Stimulated activated CD4-positive, alpha-beta T cell treated with anti-CD3 and anti-CD28 coated beads, TNF-alpha, amount 100 ng/mL, for 1 hour (primary cell): ENCODE data around the gene CCDC85B.
A peak's percentile ranks its signal among the peaks of the same experiment; 100 is the strongest.

Source experiments
- DNase-seq, 3 donors: peaks; one replicate each; pipeline ENCODE4 v3.0.0-alpha.2; 2020; ENCODE audit warnings: low read depth in 3 of 3, low spot score in 1 of 3

The CCDC85B gene

DNA sequence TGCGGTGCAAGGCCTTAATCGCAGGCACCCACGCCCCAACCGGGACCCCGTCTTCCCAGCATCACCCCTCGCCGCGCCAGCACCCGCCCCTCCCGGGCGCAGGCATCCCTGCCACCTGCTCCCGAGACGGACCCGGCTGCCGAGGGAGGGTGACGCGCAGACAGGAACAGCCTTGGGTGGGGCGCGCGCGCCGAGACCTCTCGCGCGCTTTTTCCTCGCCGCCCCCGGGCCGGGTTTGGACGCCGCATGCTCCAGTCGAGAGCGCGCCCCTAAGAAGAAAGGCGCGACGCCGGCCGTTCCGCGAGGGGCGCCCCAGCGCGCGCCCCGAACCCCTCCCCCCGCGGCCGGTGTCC, 33.0 kb upstream of the CCDC85B start:
- peak in 2 of 3 donors; percentile 40 to 46 for DNase-seq

DNA sequence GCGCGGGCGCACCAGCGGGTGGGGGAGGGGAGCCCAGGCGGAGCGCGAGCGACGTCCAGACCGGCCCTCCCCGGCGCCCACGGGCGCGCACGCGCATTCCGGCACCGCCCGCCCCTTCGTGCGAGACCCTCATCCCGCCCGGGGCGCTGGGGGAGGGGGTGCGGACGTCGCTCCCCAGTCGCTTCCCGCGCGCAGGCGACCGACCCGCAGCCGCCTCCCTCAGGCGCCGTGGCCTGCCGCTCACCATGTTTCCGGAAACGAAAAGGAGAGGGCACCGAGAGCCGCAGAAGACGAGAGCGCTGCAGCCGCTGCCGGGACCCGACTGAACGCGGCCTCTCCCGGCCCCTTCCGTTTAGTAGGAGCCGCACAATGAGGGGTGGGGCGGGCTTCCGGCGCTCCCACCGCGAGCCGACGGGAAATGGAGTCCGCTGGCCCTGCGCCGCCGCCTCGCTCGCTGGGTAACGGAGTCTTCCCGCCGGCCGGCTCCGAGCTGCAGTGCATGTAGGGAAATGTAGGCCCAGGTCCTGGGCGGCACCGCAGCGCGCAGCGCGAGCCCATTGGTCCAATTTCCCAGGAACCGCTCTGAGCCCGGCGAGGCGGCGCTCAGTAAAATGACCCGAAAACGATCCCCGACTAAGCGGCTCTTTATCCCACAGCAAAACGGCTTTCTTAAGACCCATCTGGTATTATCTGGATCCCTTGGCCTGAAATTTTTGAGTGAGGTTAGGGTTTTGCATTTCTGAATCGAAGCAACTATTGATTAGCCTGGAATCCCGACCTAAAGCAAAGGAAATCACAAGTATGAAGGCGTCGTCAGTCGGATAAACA, 32.4 kb upstream of the CCDC85B start, which contains the start of gene CFL1:
Gene CFL1, minus strand, starts transcription at position 328 of the 828 bp plus-strand sequence. Its CDS starts 81 bp downstream, at position 247.
- DNase-seq, result peak; percentile 90 to 95 (median 94)

GRCh38 chr11:65858681-65859087, 31.8 kb upstream of the CCDC85B start:
- no peak for DNase-seq

DNA sequence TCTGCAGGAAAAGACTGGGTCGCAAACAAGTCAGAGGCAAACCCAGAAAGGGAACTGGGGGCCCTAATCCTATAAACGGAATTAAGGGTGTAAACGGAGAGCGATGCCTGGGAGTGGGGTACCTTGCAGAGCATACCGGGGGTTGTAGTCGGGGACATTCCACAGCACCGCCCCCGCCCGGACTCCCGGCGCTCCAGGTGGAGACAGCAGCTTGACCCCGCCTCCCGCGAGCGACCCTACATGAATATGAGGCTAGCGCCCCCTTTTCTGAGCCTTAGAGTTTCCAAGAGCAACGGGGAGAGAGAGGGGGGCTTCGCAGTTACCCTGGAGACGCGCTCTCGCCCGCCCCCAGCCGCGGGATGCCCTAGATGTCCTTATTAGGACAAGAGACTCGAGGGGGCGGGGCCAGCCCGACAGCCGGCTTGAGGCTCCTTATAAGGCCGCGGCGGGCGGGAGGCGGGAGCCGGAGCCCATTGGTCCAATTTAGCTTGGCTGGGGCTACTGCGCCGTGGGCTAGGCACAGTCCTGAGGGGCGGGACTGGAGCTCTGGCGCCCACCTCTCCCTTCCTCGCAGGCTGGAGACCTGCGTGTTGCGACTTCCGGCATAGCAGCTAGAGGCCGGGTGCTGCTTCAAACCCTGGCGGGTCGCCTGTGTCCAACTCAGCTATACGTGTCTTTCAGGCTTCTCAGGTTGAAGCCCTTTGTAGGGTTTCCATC, 31.2 kb upstream of the CCDC85B start:
- DNase-seq, result peak; percentile 90 to 93 (median 92)

- DNase-seq, result peak in 1 of 3 donors; percentile 29
Observed at GRCh38 chr11:65859812-65860277, 30.6 kb upstream of the CCDC85B start.

GRCh38 chr11:65860278-65861164, 30.0 kb upstream of the CCDC85B start, which contains the start of gene MUS81:
Gene MUS81 (plus strand): TSS chr11:65860433. CDS start chr11:65860754, 321 bp downstream.
- DNase-seq, result peak; percentile 87 to 97 (median 87)

DNA sequence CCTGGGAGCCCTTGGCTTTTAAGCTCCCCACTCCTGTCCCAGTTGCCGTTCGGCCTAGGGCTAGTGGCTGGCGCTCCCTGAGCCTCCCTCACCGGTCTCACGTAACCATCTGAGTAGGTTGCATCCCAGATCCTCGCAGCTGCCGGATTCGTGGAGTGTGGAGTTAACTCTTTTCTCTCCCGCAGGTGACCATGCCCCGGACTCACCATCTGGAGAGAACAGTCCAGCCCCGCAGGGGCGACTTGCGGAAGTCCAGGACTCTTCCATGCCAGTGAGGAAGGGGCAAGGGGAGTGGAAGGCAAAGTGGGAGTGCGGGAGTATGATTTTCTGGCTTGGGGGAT, 29.3 kb upstream of the CCDC85B start:
- no peak for DNase-seq

DNA sequence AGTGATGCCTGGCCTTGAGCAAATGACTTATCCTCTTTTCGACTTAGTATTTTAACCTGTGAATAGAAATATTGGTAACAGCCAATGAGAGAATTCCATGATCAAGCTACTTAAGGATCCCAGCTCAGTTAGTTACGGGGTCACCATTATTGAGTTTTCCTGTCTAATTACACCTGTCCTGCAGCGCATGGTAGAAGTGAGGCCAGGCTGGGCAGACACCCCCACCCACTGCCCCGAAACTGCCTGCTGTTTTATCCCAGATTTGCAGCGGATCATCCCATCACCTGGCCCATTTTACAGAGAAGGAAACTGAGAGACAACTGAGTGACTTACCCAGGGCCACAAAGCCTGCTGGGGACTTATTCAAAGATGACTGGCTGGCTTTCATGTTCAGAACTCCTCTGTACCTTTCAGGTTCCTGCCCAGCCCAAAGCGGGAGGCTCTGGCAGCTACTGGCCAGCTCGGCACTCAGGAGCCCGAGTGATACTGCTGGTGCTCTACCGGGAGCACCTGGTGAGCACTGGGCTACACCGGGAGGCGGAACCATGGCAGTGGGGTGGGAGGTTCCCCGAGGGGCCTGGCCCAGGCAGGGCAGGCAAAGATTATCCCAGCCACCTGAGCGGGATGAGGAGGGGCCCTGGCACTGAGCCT, 28.8 kb upstream of the CCDC85B start:
- DNase-seq, result no peak

DNA sequence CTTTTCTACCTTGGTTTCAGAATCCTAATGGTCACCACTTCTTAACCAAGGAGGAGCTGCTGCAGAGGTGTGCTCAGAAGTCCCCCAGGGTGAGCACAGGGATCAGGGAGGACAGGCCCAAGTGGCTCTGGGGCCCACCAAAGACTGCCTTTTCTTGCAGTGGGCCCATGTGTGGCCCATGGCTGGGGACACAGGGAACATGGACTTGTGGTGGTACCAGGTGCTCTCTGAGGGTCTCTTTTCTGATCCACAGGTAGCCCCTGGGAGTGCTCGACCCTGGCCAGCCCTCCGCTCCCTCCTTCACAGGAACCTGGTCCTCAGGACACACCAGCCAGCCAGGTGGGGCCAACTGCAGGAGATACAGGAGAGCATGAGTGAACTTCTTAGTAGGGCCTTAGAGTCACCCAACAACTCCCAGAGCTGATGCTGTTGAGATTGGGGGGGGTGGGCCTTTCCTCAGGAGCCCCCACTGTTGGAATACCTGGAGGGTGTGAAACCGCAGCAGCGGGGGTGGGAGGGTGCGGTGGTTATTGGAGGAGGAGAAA, 28.2 kb upstream of the CCDC85B start:
- no peak for DNase-seq

DNA sequence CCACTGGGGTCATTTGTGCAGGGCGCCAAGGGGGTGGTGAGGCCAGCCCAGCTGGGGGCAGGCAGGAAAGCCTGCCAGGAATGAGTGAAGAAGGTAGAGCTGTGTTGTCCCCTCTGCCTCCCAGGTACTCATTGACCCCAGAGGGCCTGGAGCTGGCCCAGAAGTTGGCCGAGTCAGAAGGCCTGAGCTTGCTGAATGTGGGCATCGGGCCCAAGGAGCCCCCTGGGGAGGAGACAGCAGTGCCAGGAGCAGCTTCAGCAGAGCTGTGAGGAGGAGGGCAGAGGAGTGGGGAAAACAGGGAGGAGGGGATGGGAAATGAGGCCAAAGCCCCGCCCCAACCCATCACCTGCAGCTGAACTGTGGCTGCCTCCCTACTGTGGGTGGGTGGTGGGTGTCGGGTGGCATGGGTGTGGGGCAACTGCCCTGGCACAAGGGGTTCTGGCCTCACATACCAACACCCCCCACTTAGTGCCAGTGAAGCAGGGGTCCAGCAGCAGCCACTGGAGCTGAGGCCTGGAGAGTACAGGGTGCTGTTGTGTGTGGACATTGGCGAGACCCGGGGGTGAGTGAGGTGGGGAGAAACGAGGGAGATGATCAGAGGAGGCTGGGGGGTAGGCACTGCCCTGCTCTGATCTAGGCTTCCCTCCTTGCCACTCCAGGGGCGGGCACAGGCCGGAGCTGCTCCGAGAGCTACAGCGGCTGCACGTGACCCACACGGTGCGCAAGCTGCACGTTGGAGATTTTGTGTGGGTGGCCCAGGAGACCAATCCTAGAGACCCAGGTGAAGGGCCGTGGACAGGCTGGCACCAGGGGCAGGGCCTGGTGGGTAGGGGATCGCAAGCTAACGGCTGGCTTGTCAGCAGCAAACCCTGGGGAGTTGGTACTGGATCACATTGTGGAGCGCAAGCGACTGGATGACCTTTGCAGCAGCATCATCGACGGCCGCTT, 27.3 kb upstream of the CCDC85B start:
- DNase-seq, result no peak

DNA sequence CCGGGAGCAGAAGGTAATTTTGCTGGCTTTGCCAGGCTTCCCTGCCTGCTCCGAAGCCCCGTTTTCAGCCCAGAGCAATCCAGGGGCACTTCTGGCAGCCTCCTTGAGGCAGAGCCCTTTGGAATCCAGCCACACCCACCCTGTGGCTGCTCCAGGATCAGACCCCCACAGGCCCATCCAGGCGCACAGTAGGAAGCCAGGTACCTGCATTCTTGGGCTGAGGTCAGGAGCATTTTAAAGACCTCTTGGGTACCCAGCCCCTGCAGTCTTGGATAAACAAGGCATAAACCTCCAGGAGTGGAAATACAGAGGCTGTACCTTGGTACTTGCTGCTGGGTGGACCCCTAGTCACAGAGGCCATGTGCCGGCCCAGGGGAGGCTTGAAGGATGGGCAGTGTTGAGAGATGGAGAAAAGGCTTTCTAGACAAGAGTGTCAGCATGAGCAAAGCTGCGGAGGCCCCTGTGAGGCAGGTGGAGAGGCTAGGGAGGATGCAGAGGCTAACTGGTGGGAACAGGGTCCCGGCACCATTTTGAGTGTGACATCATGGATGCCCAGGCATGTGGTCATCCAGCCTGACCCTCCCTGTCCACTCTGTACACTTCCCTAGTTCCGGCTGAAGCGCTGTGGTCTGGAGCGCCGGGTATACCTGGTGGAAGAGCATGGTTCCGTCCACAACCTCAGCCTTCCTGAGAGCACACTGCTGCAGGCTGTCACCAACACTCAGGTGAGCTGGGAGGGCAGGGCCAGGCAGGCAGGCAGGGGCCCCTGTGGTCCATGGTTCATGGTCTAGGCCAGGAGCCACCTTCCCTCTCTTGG, 26.4 kb upstream of the CCDC85B start:
- no peak for DNase-seq

DNA sequence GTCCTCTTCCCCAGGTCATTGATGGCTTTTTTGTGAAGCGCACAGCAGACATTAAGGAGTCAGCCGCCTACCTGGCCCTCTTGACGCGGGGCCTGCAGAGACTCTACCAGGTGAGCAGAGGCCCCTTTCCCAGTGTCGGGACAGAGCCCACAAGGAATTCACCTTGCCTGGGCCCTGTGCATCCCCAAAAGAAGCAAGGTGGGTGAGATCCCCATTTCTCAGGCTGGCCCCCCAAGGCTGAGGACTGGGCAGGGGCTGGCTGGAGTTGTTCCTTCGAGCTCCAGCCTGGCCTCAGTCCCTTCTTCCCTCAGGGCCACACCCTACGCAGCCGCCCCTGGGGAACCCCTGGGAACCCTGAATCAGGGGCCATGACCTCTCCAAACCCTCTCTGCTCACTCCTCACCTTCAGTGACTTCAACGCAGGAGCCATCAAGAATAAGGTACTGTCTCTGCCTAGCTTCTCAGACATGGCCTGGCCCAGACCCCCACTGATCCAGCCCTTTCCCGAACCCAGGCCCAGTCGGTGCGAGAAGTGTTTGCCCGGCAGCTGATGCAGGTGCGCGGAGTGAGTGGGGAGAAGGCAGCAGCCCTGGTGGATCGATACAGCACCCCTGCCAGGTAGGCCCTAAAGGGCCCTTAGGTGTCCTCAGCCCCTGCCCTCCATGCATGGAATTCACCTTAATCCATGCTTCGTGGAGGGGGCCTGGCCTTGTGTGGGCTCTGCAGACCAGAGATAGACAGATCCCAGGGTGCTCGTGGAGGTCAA, 25.6 kb upstream of the CCDC85B start:
- DNase-seq, result no peak

DNA sequence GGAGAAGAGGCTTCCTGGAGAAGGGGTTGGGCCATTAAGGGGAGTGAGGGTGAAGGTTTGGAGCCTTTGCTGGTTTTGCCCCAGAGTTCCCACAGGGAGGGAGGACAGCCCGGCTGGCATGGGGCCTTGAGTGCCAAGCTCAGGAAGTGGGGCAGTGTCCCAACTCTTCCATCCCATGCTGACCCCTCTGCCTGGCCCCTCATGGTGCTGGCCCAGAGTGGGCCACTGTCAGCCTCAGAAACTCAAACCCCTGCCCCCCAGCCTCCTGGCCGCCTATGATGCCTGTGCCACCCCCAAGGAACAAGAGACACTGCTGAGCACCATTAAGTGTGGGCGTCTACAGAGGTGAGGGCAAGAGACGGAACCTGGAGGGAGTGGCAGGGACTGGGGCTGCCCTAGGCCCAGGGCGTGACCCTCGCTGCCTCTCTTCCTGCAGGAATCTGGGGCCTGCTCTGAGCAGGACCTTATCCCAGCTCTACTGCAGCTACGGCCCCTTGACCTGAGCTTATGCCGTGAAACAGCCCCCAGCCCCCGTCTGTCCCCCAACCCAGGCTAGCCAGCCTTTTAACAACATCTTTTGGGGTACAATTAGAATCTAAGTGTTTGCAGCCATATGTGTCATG, 24.8 kb upstream of the CCDC85B start:
- DNase-seq, result no peak

DNA sequence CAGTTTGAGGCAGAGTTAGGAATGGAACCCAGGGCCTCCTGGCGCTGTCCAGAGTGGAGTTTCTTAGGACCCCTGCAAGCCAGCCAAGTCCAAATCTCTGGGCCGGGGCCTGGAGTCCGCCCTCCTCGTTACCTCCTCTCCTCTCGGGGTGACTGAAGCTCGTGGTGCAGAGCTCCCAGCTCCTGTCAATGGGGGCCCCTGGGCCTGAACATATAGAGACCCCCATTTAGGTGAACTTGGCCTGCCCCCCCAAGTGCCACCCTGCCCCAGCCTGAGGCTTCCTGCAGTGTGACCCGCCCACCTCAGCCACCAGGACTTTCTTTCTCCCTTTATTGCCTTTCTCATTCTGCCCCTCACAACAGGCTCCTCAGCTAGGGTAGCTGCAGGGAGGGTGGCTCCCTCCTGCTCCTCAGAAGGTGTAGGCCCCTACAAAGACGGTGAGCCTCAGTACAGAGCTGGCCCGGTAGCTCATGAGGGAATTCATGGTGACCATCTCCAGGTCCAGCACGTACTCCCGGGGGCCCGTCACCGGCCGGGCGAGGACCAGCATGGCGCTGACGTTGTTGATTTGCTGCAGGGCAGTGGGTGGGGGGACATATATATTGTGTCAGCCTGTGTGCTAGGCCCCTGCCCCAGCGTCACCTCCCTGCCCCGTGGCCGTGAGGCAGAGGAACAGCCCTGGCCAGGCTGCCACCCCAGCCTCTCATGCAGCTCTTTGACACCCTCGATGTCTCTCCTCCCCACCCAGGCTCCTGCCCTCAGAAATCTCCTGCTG, 23.8 kb upstream of the CCDC85B start:
- DNase-seq, result no peak

DNA sequence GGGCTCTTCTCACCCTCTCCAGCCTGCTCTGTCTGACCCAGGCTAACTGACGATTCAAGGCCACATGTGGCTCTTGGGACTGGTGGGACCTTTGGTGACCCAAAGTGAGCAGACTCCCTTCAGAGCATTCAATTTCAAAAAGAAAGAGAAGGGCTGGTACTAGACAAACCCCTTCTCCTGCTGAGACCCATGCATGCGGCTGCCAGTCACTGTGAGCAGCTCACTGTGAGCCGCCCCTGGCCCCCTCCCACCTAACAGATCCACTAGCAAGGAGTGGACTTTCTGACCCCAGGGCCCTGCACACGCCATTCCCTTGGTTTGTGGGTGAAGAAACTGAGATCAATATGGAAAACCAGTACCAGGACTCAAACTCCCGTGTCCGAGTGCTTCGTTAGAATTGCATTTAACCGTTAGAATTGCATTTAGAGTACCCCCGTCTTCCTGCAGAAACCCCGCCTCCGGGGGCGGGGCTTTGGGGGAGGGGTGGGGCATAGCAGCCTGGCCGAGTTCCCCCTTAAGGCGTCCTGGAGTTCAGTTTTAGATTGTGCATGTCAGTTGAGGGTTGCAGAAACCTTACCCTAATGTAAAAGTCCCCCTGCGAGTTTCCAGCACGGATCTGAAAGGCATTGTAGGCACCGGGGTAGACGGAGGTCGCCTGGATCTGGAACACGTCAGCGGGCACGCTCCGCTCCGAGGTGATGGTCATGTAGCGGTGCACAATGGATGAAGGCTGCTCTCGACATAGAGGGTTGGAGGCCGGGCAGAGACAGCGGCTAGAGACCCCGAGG, 23.0 kb upstream of the CCDC85B start:
- DNase-seq, result no peak
